Endothelial cell of umbilical vein (primary cell): ENCODE measurements around the gene NDUFV1.
"Not testable (repeated sequence)": the region's sequence is repeated elsewhere in the genome, so short reads cannot be mapped to it uniquely, and the experiment has no call there.

Source experiments
- EZH2 ChIP-seq: IDR thresholded peaks from 2 replicates; pipeline ENCODE4 v1.6.1; 2012; ENCODE audit warnings: borderline replicate concordance, low read depth, mild to moderate bottlenecking, moderate library complexity, low read length, inconsistent platforms; ENCODE audit not compliant: severe bottlenecking
- GATA2 ChIP-seq: IDR thresholded peaks from 2 replicates; pipeline ENCODE4 v1.7.0; 2011; ENCODE audit warnings: low read depth, mild to moderate bottlenecking, moderate library complexity, mixed read lengths, low read length; ENCODE audit not compliant: insufficient read length, insufficient read depth
- JUN ChIP-seq: IDR thresholded peaks from 2 replicates; pipeline ENCODE4 v1.6.1; 2011; ENCODE audit warnings: borderline replicate concordance, low read depth; ENCODE audit not compliant: insufficient read length, insufficient read depth
- MYC ChIP-seq: IDR thresholded peaks from one replicate; pipeline ENCODE4 v1.6.1; 2011; ENCODE audit warnings: mild to moderate bottlenecking, low read depth, low read length
- POLR2A ChIP-seq: IDR thresholded peaks from 2 replicates; pipeline ENCODE4 v1.6.1; 2012; ENCODE audit warnings: low read depth, mild to moderate bottlenecking, control low read depth, low read length
- POLR2AphosphoS5 ChIP-seq: IDR thresholded peaks from 2 replicates; pipeline ENCODE4 v1.6.1; 2012; ENCODE audit warnings: low read depth, mild to moderate bottlenecking, control low read depth, low read length, moderate library complexity; ENCODE audit not compliant: insufficient read depth
- TF ChIP-seq, protein P1 (sequence below), 2 donors: IDR thresholded peaks; 1 replicate in 1 of 2; 2 replicates in 1 of 2; pipeline ENCODE4 v1.5.1; 2011; ENCODE audit warnings: low read length in 2 of 2, mild to moderate bottlenecking in 2 of 2, moderate library complexity in 2 of 2, control low read depth in 1 of 2, inconsistent platforms in 1 of 2, low read depth in 1 of 2; ENCODE audit not compliant: insufficient read depth in 1 of 2; ENCODE audit errors: extremely low read depth in 1 of 2
- TF ChIP-seq, protein P2 (sequence below): IDR thresholded peaks from 2 replicates; pipeline ENCODE4 v1.6.1; 2011; ENCODE audit not compliant: insufficient read depth, insufficient read length

DNA sequence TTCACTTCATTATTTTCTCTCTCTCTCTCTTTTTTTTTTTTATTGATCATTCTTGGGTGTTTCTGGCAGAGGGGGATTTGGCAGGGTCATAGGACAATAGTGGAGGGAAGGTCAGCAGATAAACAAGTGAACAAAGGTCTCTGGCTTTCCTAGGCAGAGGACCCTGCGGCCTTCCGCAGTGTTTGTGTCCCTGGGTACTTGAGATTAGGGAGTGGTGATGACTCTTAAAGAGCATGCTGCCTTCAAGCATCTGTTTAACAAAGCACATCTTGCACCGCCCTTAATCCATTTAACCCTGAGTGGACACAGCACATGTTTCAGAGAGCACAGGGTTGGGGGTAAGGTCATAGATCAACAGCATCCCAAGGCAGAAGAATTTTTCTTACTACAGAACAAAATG is 9.3 kb upstream of the NDUFV1 start:
- TF ChIP-seq, protein P1, sequence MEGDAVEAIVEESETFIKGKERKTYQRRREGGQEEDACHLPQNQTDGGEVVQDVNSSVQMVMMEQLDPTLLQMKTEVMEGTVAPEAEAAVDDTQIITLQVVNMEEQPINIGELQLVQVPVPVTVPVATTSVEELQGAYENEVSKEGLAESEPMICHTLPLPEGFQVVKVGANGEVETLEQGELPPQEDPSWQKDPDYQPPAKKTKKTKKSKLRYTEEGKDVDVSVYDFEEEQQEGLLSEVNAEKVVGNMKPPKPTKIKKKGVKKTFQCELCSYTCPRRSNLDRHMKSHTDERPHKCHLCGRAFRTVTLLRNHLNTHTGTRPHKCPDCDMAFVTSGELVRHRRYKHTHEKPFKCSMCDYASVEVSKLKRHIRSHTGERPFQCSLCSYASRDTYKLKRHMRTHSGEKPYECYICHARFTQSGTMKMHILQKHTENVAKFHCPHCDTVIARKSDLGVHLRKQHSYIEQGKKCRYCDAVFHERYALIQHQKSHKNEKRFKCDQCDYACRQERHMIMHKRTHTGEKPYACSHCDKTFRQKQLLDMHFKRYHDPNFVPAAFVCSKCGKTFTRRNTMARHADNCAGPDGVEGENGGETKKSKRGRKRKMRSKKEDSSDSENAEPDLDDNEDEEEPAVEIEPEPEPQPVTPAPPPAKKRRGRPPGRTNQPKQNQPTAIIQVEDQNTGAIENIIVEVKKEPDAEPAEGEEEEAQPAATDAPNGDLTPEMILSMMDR (IDR thresholded peaks at IDR 0.05; ENCODE audit: extremely low read depth in 1 of 2, insufficient read depth in 1 of 2, low read depth in 1 of 2, low read length in 2 of 2) = not testable (repeated sequence)
- TF ChIP-seq POLR2A, POLR2AphosphoS5, EZH2, MYC, GATA2, JUN: not testable (repeated sequence)
- TF ChIP-seq, protein P2, sequence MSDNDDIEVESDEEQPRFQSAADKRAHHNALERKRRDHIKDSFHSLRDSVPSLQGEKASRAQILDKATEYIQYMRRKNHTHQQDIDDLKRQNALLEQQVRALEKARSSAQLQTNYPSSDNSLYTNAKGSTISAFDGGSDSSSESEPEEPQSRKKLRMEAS = not testable (repeated sequence)
